ENCODE results near the gene KRTAP4-6.
"Not testable (repeated sequence)": the region's sequence is repeated elsewhere in the genome, so short reads cannot be mapped to it uniquely, and the experiment has no call there.

DNA sequence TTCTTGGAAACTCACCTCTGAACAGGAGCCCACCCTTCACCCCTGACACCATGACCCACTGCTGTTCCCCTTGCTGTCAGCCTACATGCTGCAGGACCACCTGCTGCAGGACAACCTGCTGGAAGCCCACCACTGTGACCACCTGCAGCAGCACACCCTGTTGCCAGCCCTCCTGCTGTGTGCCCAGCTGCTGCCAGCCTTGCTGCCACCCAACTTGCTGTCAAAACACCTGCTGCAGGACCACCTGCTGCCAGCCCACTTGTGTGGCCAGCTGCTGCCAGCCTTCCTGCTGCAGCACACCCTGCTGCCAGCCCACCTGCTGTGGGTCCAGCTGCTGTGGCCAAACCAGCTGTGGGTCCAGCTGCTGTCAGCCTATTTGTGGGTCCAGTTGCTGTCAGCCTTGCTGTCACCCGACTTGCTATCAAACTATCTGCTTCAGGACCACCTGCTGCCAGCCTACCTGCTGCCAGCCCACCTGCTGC lies 49.5 kb upstream of the KRTAP4-6 start, which contains the start of gene KRTAP9-1:
- not testable (repeated sequence) for TF ChIP-seq POLR2A (IDR thresholded peaks at IDR 0.05)
- TF ChIP-seq, protein P1, sequence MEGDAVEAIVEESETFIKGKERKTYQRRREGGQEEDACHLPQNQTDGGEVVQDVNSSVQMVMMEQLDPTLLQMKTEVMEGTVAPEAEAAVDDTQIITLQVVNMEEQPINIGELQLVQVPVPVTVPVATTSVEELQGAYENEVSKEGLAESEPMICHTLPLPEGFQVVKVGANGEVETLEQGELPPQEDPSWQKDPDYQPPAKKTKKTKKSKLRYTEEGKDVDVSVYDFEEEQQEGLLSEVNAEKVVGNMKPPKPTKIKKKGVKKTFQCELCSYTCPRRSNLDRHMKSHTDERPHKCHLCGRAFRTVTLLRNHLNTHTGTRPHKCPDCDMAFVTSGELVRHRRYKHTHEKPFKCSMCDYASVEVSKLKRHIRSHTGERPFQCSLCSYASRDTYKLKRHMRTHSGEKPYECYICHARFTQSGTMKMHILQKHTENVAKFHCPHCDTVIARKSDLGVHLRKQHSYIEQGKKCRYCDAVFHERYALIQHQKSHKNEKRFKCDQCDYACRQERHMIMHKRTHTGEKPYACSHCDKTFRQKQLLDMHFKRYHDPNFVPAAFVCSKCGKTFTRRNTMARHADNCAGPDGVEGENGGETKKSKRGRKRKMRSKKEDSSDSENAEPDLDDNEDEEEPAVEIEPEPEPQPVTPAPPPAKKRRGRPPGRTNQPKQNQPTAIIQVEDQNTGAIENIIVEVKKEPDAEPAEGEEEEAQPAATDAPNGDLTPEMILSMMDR (IDR thresholded peaks at IDR 0.05), result not testable (repeated sequence)

All from uterus (tissue), 2 donors.